ENCODE data around the gene ANKRD7. TPM values are rescaled to one million over a fixed set of nuclear protein-coding genes. Genes with fewer than 3 reads are reported as not detected.

Gene ANKRD7
- total and polyA plus RNA-seq, 2 donors (not counting 3 experiments of a cell fraction or from before 2014, with no cell fraction given), result 0.82 TPM; not detected in 1

GRCh38 chr7:118285358-118285757, 60.9 kb downstream of the ANKRD7 start:
- TF ChIP-seq MAX (IDR thresholded peaks at IDR 0.05; ENCODE audit: insufficient read depth, insufficient read length) (no peak), POLR2A (IDR thresholded peaks at IDR 0.05; ENCODE audit: low read depth, low read length) (no peak), MYC (IDR thresholded peaks at IDR 0.05; ENCODE audit: low read depth, low read length) (no peak), GATA2 (IDR thresholded peaks at IDR 0.05; ENCODE audit: insufficient read depth, insufficient read length, low read depth, low read length) (no peak)
- intact Hi-C loops (cut with micrococcal nuclease), result no loop called here
- no peaks in the 10 kb centered on the region for H4K20me1 ChIP-seq (replicated peaks; ENCODE audit: control insufficient read depth, extremely low read depth, insufficient read depth, low read length)
- POLR2A ChIA-PET, result no interaction called here
- H3K9me3 ChIP-seq (replicated peaks; ENCODE audit: control insufficient read depth, insufficient read depth, low read length), result no peaks in the 10 kb centered on the region
- no peaks in the 10 kb centered on the region for H3K9me1 ChIP-seq (replicated peaks; ENCODE audit: control insufficient read depth, extremely low read depth, insufficient read depth, low read length)
- FAIRE-seq (no peak), DNase-seq (ENCODE audit: low read depth, low spot score) (no peak)
- BruUV-seq (replicated peaks), result no TSS peak
- no peaks in the 10 kb centered on the region for H3K79me2 ChIP-seq (ENCODE audit: control insufficient read depth, insufficient read depth, low read length)
- H3K4me3 ChIP-seq (replicated peaks in 1 of 3; ENCODE audit: insufficient read depth in 1 of 3, low read depth in 1 of 3, low read length in 3 of 3), result no peak overlapping the region
- H3K9ac ChIP-seq (replicated peaks; ENCODE audit: extremely low read depth, insufficient read depth, low read length), result no peak overlapping the region
- no peak overlapping the region for H3K27ac ChIP-seq (ENCODE audit: insufficient read depth, low read depth, low read length)
- H2AFZ ChIP-seq (ENCODE audit: low read depth, low read length), result no peak overlapping the region
- H3K36me3 ChIP-seq (ENCODE audit: control insufficient read depth in 2 of 2, extremely low read depth in 1 of 2, insufficient read depth in 2 of 2, low read length in 2 of 2), result no peaks in the 10 kb centered on the region
- CTCF ChIA-PET, result no interaction called here
- H3K4me2 ChIP-seq (ENCODE audit: insufficient read depth, low read length), result no peak overlapping the region
- dilution Hi-C loops (cut with MboI; ENCODE audit: extremely low pct_ligation_motif_present, low sequenced_read_pairs), result no loop called here
- no peaks in the 10 kb centered on the region for H3K27me3 ChIP-seq (ENCODE audit: control insufficient read depth in 2 of 2, insufficient read depth in 2 of 2, low read length in 2 of 2)
- H3K4me1 ChIP-seq (ENCODE audit: control insufficient read depth, extremely low read depth, insufficient read depth, low read length), result peaks cover 7% of the 10 kb centered on the region

- Histone ChIP-seq H3K9ac (replicated peaks; ENCODE audit: extremely low read depth, insufficient read depth, low read length) (no peak overlapping the region), H4K20me1 (replicated peaks; ENCODE audit: control insufficient read depth, extremely low read depth, insufficient read depth, low read length) (no peaks in the 10 kb centered on the region), H3K4me2 (ENCODE audit: insufficient read depth, low read length) (no peak overlapping the region), H3K79me2 (ENCODE audit: control insufficient read depth, insufficient read depth, low read length) (no peaks in the 10 kb centered on the region), H3K27me3 (ENCODE audit: control insufficient read depth in 2 of 2, insufficient read depth in 2 of 2, low read length in 2 of 2) (no peaks in the 10 kb centered on the region), H2AFZ (ENCODE audit: low read depth, low read length) (no peak overlapping the region), H3K27ac (ENCODE audit: insufficient read depth, low read depth, low read length) (no peak overlapping the region), H3K4me1 (ENCODE audit: control insufficient read depth, extremely low read depth, insufficient read depth, low read length) (peaks cover 7% of the 10 kb centered on the region), H3K4me3 (replicated peaks in 1 of 3; ENCODE audit: insufficient read depth in 1 of 3, low read depth in 1 of 3, low read length in 3 of 3) (no peak overlapping the region), H3K9me1 (replicated peaks; ENCODE audit: control insufficient read depth, extremely low read depth, insufficient read depth, low read length) (no peaks in the 10 kb centered on the region), H3K9me3 (replicated peaks; ENCODE audit: control insufficient read depth, insufficient read depth, low read length) (no peaks in the 10 kb centered on the region), H3K36me3 (ENCODE audit: control insufficient read depth in 2 of 2, extremely low read depth in 1 of 2, insufficient read depth in 2 of 2, low read length in 2 of 2) (no peaks in the 10 kb centered on the region)
- TF ChIP-seq GATA2 (IDR thresholded peaks at IDR 0.05; ENCODE audit: insufficient read depth, insufficient read length, low read depth, low read length) (no peak), JUN (IDR thresholded peaks at IDR 0.05; ENCODE audit: borderline replicate concordance, insufficient read depth, insufficient read length, low read depth) (no peak), POLR2A (IDR thresholded peaks at IDR 0.05; ENCODE audit: low read depth, low read length) (no peak), MAX (IDR thresholded peaks at IDR 0.05; ENCODE audit: insufficient read depth, insufficient read length) (no peak), POLR2AphosphoS5 (IDR thresholded peaks at IDR 0.05; ENCODE audit: insufficient read depth, low read depth, low read length) (no peak), FOS (IDR thresholded peaks at IDR 0.05; ENCODE audit: borderline replicate concordance, insufficient read depth, low read length) (no peak), EZH2 (IDR thresholded peaks at IDR 0.05; ENCODE audit: borderline replicate concordance, low read depth, low read length, severe bottlenecking) (no peak), MYC (IDR thresholded peaks at IDR 0.05; ENCODE audit: low read depth, low read length) (no peak), CTCF (IDR thresholded peaks at IDR 0.05; ENCODE audit: extremely low read depth in 1 of 2, insufficient read depth in 1 of 2, low read depth in 1 of 2, low read length in 2 of 2) (no peak)
- CTCF ChIA-PET, result no interaction called here
- POLR2A ChIA-PET, result no interaction called here
- dilution Hi-C loops (cut with MboI; ENCODE audit: extremely low pct_ligation_motif_present, low sequenced_read_pairs) (no loop called here), intact Hi-C loops (cut with micrococcal nuclease) (no loop called here)
- DNase-seq (ENCODE audit: low read depth, low spot score) (no peak), FAIRE-seq (no peak)
- no TSS peak for BruUV-seq (replicated peaks)
These were observed 61.6 kb downstream of the ANKRD7 start for GRCh38 chr7:118286131-118286530.

All from endothelial cell of umbilical vein (primary cell).